Activated CD4-positive, CD25-positive, alpha-beta regulatory T cell treated with anti-CD3 and anti-CD28 coated beads, Interleukin-2, amount 50 U/mL, for 24 hours (primary cell): Measurements from ENCODE around the gene MAP3K6.

Experiments
- ATAC-seq, 2 donors: fragments of 150-1000 bp; cut with Tn5 transposase; one replicate each; pipeline ENCODE4 v1.10.0; 2021; ENCODE audit warnings: mild to moderate bottlenecking in 1 of 2, moderate library complexity in 1 of 2

Gene MAP3K6

GRCh38 chr1:27353629-27354028 is 13.1 kb downstream of the MAP3K6 start:
- ATAC-seq, result no peak

DNA sequence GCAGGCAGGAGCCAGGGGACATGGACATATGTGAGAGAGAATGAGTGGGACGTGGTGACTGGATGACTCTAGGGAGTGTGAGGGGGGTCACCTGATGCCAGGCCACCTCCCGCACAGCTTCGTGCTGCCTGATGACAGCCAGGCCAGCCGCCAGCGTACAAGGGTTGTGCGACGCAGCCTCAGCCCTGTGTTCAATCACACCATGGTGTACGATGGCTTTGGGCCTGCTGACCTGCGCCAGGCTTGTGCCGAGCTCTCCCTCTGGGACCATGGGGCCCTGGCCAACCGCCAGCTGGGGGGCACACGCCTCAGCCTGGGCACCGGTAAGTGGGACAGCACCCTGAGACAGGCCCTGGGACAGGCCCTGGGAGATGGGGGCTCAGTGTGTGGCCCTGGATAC is 13.6 kb downstream of the MAP3K6 start:
- ATAC-seq, result no peak

DNA sequence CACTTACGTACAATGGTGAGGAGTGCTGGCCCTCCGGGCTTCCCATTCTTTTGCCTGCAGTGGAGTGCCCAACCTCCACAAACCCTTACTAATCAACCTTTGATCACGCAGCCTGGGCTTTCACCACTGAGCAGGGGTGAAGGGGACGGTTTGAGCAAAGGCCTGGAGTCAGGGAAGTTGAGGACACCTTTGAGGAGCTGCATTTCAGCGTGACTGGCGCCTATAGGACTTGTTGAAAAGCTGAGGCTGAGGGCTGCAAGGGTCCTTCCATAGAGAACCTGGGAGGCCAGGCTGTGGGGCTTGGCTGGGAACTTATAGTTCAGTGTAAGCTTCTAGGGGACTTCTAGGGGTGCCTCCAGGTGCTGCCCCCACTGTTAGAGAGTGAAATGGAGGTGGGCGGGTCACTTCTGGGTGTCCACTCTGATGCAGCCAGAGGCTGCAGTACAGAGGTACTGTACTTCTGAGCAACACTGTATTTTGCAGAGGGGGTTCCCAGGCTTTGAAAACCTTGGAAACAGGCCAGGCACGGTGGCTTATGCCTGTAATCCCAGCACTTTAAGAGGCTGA is 15.1 kb downstream of the MAP3K6 start:
- no peak for ATAC-seq

- ATAC-seq, result no peak
Observed at GRCh38 chr1:27350663-27351540, 15.9 kb downstream of the MAP3K6 start.

DNA sequence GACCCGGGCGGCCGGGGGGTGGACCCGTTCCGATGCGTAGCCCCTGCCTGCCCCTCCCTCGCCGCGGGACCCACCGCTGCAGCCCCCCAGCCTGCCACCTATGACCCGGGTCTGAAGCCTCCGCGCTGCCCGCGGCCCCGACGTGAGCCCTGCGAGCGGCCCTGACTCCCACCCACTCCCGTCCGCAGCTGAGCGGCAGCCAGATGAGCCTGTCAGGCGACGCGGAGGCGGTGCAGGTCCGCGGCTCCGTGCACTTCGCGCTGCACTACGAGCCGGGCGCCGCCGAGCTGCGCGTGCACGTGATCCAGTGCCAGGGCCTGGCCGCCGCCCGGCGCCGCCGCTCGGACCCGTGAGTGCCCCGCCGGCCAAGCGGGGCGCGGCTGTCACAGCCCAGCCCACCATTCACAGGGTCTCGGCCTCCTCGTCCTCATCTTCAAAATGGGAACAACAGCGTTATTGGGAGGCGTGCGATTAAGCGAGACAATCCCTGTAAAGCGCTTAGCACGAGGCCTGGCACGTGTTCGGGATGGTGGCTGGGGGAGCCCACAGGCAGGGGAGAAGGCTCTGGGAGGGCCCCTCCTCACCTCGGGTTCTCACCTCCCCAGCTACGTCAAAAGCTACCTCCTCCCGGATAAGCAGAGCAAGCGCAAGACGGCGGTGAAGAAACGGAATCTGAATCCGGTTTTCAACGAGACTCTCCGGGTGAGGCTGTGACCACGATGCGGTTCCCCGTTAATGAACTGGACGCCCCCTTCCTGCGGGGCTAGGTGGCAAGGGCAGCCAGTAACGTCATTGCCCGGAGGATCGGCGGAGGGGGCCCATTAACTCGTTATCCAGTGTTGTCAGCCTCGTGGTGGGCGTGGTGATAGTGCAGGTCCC is 16.7 kb downstream of the MAP3K6 start:
- ATAC-seq, result peak; percentile 33 to 52

DNA sequence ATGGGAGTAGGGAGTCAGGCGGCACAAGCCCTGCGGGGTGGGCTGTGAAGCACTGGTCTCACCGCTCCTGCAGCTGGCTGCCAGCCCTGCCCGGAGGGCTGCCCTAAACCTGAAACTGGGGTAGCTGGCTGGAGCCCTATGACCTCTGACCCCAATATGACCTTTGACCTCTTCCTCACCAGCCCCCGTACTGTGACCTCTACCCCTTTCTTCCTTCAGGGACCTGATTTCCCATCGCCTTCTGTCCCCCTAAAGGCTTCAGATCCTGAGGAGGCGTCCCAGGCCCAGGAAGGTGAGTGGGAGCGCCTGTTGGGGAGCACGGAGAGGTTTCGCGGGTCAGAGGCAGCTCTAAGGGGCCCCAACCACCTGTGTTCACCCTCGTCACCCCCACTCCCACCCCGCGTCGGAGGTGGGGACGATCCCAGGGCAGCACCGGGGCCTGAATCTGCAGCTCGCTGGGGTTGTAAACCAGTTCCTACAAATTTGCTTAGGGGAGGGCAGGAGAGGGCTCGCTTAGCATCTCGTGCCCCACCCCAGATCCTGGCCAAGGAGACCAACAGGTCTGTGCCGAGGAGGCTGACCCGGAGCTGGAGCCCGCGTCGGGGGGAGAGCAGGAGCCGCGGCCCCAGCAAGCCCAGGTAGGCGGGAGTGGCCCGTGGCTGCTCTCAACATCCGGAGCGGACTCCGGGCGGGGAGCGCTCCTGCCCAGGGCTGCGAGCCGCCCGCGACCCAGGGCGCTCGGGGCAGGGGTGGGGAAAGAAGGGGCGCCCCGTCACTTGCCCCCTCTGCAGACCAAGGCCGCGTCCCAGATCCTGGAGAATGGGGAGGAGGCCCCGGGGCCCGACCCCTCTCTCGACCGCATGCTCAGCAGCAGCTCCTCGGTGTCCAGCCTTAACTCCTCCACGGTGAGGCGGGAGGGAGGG is 17.6 kb downstream of the MAP3K6 start:
- ATAC-seq, result peak; percentile 72 to 74

- ATAC-seq, result no peak
Observed at GRCh38 chr1:27346991-27347624, 19.7 kb downstream of the MAP3K6 start.

GRCh38 chr1:27346357-27346756 is 20.4 kb downstream of the MAP3K6 start:
- ATAC-seq, result no peak

DNA sequence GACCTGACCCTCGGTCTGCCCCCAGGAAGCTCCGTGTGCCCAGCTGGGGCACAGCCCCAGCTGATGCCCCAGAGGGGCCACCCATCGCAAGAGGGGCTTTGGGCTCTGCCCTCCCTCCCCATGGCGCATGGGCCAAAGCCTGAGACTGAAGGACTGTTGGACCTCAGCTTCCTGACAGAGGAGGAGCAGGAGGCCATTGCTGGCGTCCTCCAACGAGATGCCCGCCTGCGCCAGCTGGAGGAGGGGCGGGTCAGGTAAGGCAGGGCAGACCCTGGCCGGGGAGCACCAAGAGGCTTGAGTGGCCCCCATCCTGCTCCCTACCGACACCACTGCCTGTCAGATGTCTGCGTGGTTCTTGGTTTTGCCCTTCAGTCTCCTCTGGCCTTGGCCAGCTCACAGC is 21.5 kb downstream of the MAP3K6 start:
- ATAC-seq, result no peak

DNA sequence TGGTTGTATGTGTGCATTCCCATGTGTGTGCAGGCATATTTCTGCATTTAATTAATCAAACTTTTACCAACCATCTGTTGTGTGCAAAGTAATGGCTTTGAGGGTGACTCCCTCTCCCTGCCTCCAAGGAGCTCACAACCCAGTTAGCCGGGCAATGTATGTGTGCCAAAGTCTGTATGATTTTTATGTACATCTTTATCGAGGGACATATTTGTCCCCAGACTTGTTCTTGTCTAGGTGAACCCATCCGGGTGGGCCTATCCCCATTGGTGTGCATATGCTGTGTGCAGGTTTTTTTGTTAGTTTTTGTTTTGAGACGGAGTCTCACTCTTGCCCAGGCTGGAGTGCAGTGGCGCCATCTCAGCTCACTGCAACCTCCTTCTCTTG is 23.1 kb downstream of the MAP3K6 start:
- ATAC-seq, result no peak

- peak; percentile 57 to 62 for ATAC-seq
Observed at GRCh38 chr1:27342778-27343638, 23.8 kb downstream of the MAP3K6 start.

GRCh38 chr1:27342391-27342777 is 24.4 kb downstream of the MAP3K6 start:
- ATAC-seq, result peak; percentile 74 to 75

DNA sequence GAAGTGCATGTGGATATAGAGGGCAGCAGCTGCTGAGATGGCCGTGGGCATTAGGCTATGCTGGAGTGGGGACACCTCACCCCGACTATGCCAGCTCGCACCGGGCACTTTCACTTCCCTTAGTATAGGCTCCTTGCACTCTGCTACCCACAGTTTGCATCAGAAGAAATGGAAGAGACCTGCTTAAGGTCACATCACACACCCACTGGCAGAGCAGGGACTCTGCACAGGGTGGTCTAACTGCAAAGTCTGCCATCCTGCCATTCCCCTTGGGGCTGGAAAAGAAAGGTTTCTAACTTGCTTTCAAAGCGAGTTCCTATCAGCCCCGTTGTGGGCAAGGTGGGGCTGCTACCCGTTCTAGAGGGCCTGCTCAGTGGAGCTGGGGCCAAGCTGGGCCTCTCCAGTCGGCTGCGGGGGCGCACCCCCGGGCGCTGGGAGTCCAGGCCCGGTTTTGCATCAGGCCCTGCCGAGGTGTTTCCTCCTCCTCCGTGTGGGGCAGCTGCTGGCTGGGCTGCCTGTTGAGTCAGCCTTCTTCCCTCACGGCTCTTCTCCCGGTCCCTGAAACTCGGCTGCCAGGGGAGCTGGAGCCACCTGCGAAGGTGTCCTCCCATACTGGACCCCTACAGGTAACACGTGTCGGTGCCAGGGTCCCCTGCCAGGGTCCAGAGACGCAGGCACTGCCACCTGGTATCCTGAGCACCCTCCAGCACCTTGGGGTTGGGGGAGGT is 25.1 kb downstream of the MAP3K6 start, which contains the start of gene SYTL1:
Gene SYTL1, plus strand, starts transcription at position 498 of the 728 bp plus-strand sequence. CDS start 3,313 bp downstream, outside the sequence.
- ATAC-seq, result peak; percentile 63 to 70

DNA sequence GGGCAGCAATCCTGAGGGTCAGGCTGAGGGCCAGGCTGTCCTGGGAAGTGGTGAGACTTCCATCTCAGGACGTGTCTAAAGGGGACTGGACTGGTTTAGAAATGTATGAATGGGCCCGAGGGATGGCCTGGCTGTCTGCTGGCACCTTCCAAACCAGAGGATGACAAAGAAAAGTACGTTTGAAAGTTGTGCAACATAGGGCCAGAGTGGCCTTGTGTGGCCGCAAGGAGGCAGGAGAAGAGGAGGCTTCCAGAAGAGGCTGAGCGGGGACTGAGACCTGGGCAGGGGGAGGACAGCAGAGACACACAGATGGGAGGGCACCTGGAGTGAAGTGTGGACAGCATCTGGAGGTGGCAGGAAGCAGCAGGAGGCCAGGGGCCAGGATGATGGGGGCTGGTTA is 27.5 kb downstream of the MAP3K6 start:
- ATAC-seq, result no peak

GRCh38 chr1:27338751-27339150 is 28.0 kb downstream of the MAP3K6 start:
- no peak for ATAC-seq

GRCh38 chr1:27336756-27337155 is 30.0 kb downstream of the MAP3K6 start:
- ATAC-seq, result no peak

GRCh38 chr1:27335506-27336422 is 31.0 kb downstream of the MAP3K6 start:
- ATAC-seq, result no peak

GRCh38 chr1:27333717-27334279 is 33.0 kb downstream of the MAP3K6 start:
- ATAC-seq, result no peak
